HG03045 (cell line): ENCODE measurements around the gene SCAMP4.
"Not testable (repeated sequence)": the region's sequence is repeated elsewhere in the genome, so short reads cannot be mapped to it uniquely, and the experiment has no call there.

Experiments
- ATAC-seq: cut with Tn5 transposase; IDR thresholded peaks from one replicate; pipeline ENCODE4 v1.9.1; 2021; ENCODE audit warnings: mild to moderate bottlenecking, moderate library complexity; ENCODE audit not compliant: unreplicated experiment

Gene SCAMP4

DNA sequence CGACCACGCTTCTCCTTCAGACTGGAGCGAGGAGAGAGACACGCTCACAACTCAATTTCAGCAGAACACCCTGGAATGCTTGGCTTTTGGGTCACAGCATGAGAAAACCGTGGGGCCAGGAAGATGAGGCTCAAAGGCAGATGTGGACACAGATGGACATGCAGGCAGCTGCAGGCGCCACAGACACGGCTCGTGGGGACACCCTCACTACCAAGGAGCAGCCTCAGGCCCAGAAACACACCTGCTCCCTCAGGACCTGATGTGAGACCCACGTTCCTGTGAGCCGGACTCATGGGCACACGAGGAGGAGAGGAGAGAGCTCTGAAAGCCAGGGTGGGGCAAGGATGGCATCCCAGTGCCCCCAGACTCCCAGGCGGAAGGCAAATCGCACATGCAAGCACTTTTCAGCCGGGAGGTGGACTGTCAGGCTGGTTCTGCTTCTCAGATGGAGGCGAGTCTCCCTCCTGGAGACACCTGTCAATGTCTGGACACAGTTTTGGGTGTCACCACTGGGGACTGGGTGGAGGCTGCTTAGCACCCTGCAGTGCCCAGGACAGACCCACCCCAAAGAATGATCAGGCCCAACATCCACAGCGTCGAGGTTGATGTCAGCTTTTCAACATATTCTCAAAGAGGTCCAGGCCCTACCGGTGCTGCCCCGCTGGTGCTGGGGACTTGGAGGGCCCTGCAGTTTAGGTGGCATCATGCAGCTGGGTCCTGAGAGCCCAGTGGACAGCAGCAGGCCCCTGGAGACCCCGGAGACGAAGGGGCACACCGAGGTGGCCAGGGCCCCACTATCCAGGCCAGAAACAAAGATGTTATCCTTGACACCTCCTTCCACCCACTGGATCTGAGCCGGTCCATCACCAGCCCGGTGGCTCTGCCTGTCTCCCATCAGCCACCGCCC lies 22.2 kb upstream of the SCAMP4 start:
- no peak for ATAC-seq

DNA sequence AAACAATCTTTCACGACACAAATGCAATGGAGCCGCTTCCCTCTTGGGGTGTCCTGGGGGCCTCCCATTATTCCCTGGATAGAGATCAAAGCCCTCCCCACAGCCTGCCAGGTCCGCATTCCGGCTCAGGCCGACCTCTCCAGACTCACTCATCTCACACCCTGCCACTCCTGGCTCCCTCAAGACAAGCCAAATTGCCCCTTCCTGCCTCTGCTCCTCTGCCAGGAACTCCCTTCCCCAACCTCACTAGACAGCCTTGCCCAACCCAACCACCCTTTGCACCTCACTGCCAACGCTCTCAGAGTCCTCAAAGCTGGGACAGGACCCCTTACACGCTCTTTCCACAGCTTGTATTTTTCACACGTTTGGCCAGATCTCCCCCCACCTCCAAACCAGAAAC lies 21.4 kb upstream of the SCAMP4 start:
- no peak for ATAC-seq

DNA sequence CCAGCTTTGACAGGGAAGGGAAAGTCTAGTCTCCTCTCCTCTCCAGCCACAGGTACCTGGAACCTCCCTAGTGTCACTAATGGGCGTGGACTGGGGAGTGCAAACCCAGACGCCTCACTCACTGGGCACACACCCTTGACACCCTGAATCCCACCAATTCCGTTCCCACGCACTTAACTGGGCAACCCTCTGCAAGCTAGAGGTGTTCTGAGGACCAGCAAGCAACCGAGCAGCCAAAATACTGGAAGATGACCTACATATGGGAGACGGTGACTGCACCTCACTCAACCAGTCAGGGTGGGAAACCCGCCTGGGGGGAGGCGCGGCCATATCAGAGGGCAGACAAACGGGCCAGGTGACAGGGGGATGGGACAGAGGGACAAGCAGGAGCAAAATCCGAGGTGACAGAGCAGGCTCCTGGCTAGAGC lies 20.9 kb upstream of the SCAMP4 start:
- no peak for ATAC-seq

DNA sequence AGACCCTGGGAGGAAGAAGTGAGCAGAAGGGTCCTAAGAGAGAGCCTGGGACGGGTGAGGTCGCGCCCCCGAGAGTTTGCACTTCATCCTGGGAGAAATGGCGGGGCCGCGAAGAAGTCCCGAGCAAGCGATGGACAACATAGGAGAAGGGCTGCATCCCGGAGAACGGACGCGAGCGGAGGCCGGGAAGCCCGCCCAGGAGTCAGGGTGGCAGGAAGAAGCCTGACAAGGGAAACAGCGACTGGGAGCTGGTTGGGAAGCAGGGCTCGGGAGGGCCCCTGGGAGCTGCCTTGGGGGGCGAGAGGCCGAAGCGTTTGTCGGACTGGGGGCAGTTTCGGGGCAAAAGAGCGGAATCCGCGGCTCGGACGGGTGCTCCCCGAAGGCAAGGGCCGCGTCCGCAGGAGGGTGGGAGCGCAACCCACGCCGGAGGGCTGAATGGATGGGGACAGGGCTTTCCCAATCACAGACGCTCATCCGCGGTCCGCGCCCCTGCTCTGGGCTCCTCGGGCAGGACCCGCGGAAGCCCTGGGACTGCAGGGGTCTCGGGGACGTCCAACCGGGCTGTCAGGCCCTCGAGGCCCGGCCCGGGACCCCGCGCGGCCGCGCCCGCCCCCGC lies 20.4 kb upstream of the SCAMP4 start:
- peak; percentile 13 for ATAC-seq

DNA sequence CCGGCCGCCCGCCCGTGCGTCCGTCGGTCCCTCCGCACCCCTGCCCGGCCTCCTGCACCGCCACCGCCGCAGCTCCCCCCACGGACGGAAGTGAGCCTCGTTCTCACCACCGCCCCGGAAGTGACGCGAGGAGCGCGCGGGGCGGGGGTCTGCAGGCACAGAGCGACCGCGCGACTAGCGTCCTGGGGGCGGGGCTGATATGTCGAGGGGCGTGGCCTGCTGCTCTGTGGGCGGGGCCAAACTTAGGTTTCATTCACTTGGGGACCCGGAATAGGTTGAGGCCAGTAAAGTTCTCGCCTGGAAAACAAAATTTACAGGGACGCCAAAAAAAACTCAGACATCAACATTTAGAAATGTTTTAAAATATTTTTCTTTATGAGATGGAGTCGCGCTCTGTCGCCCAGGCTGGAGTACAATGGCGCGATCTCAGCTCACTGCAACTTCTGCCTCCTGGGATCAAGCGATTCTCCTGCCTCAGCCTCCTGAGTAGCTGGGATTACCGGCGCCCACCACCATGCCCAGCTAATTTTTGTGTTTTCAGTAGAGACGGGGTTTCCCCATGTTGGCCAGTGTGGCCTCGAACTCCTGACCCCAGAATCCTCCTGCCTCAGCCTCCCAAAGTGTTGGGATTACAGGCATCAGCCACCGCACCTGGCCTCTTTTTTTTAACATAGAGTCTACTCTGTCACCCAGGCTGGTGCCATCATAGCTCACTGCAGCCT lies 19.6 kb upstream of the SCAMP4 start, which contains the start of gene ABHD17A:
ABHD17A (minus strand) TSS at position 99 of the 722 bp plus-strand sequence. CDS start 3,930 bp downstream, outside the sequence.
- ATAC-seq: peak; percentile 77

DNA sequence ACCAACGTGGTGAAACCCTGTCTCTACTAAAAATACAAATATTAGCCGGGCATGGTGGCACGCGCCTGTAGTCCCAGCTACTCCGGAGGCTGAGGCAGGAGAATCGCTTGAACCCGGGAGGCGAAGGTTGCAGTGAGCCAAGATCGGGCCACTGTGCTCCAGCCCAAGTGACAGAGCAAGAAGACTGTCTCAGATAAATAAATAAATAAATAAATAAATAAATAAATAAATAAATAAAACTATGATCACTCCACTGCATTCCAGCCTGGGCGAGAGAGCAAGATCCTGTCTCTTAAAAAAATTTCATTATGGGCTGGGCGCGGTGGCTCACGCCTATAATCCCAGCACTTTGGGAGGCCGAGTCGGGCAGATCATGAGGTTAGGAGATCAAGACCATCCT lies 18.8 kb upstream of the SCAMP4 start:
- ATAC-seq: not testable (repeated sequence)

DNA sequence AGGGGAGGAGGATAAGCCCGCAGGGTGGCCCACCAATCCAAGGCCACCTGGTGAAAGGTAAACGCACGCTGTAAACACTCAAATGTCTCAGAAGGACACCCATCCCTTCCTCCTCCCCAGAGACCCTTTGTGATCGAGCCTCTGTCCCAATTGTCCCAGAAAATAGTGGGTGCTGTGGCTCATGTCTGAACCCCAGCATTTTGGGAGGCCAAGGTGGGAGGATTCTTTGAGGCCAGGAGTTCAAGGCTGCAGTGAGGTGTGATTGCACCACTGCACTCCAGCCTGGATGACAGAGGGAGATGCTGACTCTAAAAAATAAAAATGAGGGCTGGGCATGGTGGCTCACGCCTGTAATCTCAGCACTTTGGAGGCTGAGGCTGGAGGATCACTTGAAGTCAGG lies 16.8 kb upstream of the SCAMP4 start:
- ATAC-seq: no peak

DNA sequence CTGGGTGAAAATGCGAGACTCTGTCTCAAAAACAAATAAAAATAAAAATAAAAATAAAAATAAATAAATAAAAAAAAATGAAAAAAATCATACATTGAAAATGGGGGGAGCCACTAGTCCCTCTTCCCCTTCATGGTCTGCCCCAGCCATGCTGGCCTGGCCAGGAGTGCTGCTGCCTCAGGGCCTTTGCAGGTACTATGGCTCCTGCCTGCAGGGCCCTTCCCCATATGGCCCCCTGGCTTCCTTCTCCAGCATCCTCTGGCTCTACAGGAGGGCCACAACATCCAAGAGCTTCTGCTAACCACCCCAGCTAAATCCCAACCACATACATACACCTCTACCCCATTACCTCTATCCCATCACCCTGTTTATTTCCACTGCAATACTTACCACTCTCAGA lies 15.3 kb upstream of the SCAMP4 start:
- ATAC-seq: no peak

DNA sequence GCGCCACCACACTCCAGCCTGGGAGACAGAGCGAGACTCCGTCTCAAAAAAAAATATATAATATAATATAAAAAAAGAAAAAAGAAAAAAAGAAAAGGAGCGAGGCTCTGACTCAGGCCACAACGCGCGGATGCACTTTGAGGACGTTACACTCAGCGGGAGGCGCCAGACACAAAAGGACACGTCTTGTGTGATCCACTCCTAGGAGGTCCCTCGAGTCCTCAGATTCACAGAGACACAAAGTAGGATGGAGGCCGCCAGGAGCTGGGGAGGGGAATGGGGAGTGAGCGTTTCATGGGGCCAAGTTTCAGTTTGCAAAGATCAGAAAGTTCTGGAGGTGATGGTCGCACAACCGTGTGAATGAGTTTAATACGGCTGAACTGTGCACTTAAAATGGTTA lies 11.4 kb upstream of the SCAMP4 start:
- no peak for ATAC-seq

DNA sequence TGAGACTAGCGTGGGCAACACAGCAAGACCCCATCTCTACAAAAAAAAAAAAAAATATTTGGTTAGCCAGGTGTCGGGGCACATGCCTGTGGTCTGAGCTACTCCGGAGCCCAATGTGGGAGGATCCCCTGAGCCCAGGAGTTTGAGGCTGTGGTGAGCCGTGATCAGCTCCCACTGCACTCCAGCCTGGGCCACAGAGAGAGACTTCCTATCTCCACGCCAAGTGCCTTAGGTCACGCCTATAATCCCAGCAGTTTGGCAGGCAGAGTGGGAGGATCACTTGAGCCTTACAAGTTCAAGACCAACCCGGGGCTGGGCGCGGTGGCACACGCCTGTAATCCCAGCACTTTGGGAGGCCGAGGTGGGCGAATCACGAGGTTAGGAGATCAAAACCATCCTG lies 8.7 kb upstream of the SCAMP4 start:
- no peak for ATAC-seq

DNA sequence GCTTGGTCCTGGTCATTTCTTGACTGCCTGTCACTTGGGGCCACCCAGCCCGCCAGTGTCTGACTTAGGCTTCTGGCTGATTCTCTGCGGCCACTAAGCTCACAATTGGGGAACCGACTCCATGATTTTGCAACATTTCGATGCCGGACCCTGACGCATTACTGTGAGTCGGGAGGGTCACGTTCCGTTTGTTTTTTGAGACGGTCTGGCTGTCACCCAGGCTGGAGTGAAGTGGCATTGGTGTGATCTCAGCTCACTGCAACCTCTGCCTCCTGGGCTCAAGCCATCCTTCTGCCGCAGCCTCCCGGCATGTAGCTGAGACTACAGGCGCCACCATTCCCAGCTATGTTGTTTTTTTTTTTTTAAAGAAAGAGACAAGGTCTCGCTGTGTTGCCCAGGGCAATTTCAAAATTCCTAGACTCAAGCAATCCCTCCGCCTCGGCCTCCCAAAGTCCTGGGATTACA lies 3.2 kb upstream of the SCAMP4 start:
- no peak for ATAC-seq

DNA sequence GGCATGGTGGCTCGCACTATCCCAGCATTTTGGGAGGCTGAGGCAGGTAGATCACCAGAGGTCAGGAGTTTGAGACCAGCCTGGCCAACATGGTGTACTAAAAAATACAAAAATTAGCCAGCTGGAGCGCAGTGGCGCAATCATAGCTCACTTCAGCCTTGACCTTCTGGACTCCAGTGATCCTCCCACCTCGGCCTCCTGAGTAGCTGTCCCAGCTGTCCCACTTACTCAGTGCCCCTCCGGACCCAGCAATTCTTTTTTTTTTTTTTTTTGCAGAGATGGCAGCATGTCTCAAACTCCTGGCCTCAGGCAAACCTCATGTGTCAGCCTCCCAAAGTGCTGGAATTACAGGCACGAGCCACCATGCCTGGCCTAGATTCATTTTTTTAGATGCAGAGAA lies 2.3 kb upstream of the SCAMP4 start:
- no peak for ATAC-seq

DNA sequence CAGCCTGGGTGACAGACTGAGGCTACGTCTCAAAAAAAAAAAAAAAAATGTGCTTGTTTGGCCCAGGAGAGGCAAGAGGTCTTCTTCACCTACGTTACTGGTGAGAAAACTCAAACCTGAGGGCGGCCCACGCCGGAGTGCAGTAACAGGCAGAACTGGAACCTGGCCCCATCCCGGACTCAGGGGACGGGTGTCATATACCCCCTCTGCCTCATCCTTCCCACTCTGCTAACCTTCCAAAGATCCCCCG lies 414 bp upstream of the SCAMP4 start:
- ATAC-seq: no peak

DNA sequence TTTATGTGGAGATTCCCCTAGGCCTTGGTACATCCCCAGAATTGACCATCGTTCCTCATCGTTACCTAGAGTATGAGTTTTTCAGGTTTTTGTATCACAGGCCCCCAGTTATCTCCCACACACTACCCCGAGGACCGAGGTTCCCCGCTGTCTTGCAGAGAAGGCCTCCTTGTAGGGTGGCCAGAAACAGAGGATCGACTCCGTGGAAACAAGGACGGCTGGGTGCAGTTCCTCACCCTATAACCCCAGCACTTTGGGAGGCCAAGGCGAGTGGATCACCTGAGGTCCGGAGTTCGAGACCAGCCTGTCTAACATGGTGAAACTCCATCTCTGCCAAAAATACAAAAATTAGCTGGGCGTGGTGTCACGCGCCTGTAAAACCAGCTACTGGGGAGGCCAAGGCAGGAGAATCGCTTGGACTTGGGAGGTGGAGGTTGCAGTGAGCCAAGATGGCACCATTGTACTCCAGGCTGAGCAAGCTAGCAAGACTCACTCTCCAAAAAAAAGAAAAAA lies 720 bp downstream of the SCAMP4 start:
- no peak for ATAC-seq

DNA sequence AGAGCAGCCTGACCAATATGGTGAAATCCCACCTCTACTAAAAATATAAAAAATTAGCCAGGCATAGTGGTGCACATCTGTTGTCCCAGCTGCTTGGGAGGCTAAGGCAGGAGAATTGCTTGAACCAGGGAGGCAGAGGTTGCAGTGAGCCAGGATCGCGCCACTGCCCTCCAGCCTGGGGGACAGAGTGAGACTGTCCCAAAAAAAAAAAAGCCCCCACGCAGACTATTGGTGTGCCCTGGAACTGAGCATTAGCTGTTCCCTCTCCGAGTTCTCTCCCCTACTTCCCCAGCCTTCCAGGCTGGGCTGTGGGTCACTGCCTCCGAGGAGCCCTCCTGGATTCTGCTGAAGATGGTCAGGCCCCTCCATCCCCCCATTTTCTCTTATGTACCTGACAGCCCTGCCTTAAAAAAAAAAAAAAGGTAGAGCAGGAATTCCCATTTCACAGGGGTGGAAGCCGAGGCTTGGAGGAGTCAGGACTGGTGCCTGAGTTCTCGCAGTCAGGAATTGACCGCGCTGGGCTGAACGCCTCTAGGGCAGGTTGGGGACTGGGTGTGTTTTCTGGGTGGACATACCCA lies 1.9 kb downstream of the SCAMP4 start:
- no peak for ATAC-seq

DNA sequence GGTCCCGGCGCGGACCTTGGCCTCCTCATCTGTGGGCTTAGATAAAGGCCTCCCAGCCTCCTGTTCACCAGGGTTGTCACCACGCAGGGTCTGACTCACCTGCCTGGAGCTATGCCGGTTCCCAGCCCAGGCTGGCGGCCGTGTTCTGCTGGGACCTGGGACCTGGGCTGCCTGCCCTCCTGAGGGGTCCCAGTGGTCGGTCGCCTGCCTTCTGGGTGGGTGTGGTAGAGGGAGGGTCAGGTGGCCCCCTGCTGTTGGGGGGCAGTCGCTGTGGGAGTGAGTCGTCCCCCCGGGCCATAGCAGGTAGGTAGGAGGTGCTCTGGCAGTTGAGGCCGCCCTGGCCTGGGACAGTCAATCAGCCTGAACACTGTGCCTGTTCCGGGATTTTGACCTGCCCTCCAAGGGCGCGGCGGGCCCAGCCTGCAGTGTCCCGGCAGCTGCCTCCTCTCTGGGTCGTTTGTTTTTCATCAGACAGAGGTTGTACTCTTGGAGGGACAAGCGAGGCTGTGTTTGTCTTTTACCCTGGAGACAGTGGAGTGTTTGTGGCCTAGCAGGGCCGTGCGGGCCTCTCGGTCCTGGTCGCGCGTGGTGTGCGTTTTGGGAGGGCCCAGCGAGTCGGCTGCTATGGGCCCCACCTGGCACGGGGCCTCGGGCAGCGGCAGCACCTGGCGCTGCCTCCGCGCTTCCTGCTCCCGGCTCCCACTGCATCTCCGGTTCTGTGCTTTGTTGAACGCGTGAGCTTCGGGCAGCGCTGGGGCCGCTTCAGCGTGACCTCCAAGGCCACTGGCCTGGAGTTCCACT lies 2.6 kb downstream of the SCAMP4 start:
- ATAC-seq: no peak

DNA sequence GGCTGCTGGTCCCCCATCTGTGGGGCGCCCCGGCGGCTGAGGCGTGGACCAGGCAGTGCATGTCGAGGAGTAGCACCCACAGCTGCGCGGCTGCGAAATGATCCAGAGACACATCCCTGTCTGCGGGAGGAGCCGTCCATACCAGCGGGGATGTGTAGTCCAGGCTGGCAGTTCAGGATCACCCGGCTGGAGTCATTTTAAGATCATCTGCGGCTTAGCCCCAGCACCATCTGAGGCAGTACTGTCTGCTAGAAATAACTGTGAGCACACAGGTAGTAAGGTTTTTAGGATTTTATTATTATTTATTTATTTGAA lies 3.1 kb downstream of the SCAMP4 start:
- ATAC-seq: no peak

DNA sequence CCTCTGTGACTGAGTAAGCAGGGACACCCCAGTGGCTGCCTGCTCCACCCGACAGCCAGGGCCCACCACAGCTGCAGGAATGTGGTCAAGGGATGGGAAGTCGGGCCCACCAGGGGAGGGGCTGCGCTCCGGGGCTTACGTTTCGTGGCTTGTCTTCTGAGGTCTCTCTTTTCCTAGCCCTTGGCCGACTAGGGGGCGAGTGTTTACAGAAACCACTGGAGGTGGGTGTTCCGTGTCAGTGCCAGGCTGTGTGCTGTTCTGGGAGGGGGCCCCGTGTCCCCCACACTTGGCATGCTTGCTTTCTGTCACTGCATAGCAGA lies 4.5 kb downstream of the SCAMP4 start:
- ATAC-seq: no peak

DNA sequence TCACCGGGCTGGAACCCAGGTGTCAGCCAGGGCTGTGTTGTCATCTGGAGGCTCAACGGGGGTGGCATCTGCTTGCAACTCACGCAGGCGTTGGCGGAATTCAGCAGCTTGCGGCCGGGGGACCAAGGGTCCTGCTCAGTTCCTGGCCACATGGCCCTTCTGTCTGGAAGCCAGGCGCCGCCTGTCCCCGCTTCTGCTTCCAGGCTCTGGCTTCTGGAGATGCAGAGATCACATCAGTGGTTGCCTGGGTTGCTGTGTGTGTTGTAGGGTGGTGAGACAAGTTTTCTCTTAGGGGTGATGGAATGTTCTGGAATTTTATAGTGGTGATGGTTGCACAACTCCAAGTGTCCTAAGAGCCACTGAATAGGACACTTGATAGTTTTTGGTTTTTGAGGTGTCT lies 5.0 kb downstream of the SCAMP4 start:
- no peak for ATAC-seq

DNA sequence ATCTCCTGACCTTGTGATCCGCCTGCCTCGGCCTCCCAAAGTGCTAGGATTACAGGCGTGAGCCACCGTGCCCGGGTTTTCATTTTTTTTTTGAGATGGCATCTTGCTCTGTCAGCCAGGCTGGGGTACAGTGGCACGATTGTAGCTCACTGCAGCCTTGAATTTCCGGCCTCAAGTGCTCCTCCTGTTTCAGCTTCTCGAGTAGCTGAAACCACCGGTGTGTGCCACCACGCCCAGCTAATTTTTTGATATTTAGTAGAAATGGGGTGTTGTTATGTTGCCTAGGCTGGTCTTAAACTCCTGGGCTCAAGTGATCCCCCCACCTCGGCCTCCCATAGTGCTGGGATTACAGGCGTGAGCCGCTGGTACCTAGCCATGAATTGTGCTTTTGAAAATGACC lies 5.9 kb downstream of the SCAMP4 start:
- no peak for ATAC-seq

DNA sequence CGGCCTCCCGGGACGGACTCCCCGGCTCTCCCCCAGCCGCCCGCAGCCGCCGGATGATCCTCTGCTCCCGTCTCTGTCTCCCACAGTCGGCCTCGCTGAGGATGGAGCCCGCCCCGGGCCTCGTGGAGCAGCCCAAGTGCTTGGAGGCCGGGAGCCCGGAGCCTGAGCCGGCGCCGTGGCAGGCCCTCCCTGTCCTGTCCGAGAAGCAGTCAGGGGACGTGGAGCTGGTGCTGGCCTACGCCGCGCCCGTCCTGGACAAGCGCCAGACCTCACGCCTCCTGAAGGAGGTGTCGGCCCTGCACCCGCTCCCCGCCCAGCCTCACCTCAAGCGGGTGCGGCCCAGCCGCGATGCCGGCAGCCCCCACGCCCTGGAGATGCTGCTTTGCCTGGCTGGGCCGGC lies 6.8 kb downstream of the SCAMP4 start:
- ATAC-seq: no peak
